HepG2 (cell line): ENCODE data around the gene JPT2. TPM values are rescaled to one million over a fixed set of nuclear protein-coding genes. Genes with fewer than 3 reads are reported as not detected.

Source experiments
- BRD4 ChIP-seq: sonication (generic); formaldehyde crosslinking; IDR thresholded peaks from 2 replicates; pipeline ENCODE4 v1.4.0; 2020; ENCODE audit warnings: missing genetic modification reagents
- KDM6A ChIP-seq: IDR thresholded peaks from 2 replicates; pipeline ENCODE4 v1.6.1; 2016; ENCODE audit warnings: low read depth
- MEF2D ChIP-seq: sonication (generic); formaldehyde crosslinking; IDR thresholded peaks from 2 replicates; pipeline ENCODE4 v1.5.1; 2020; ENCODE audit warnings: mild to moderate bottlenecking, missing genetic modification reagents
- MIXL1 ChIP-seq: IDR thresholded peaks from 2 replicates; pipeline ENCODE4 v1.6.1; 2016
- NPAS2 ChIP-seq: sonication (generic); formaldehyde crosslinking; IDR thresholded peaks from 2 replicates; pipeline ENCODE4 v1.8.0; 2022; ENCODE audit warnings: mild to moderate bottlenecking, missing genetic modification reagents, borderline replicate concordance
- NR2C2 ChIP-seq: sonication (generic); formaldehyde crosslinking; IDR thresholded peaks from 2 replicates; pipeline ENCODE4 v1.4.0; 2020; ENCODE audit warnings: missing genetic modification reagents, mild to moderate bottlenecking, moderate library complexity, borderline replicate concordance
- NRL ChIP-seq: sonication (generic); formaldehyde crosslinking; IDR thresholded peaks from 2 replicates; pipeline ENCODE4 v1.5.0; 2020; ENCODE audit warnings: missing genetic modification reagents, mild to moderate bottlenecking, moderate library complexity, borderline replicate concordance
- SMC3 ChIP-seq: IDR thresholded peaks from 2 replicates; pipeline ENCODE4 v1.6.1; 2011; ENCODE audit warnings: low read length, improper control_type of control experiment
- U2AF1 ChIP-seq: fragments of 200-400 bp; formaldehyde crosslinking; optimal IDR thresholded peaks from 2 replicates; pipeline ENCODE3; 2017; ENCODE audit warnings: mild to moderate bottlenecking, low read depth, low read length
- ZMAT3 ChIP-seq: sonication (generic); formaldehyde crosslinking; conservative IDR thresholded peaks from 2 replicates; pipeline ENCODE4 v1.7.0; 2021; ENCODE audit warnings: missing genetic modification reagents
- polyA plus RNA-seq, 8 experiments: library from polyadenylated mRNA; depleted of rRNA in 3 of 8; stranded (reverse) in 7 of 8; unstranded in 1 of 8; fragments of >200 nt; fragmentation: Illumina TruSeq in 4 of 8; extraction: Trizol in 4 of 8; gene quantifications; 2 replicates each; pipeline versions ENCODE4 v1.2.1 to v1.2.3, GENCODE V29; 2011 to 2016; ENCODE audit warnings: low read depth in 4 of 8, missing spikeins in 1 of 8, mixed read lengths in 1 of 8; ENCODE audit not compliant: insufficient read depth in 1 of 8
- total RNA-seq, 5 experiments: library from RNA; depleted of rRNA; stranded (reverse); fragments of >200 nt; fragmentation: Illumina TruSeq; extraction: Trizol; gene quantifications; 2 replicates each; pipeline ENCODE4 v1.2.3, GENCODE V29; 2016; ENCODE audit warnings: low read depth in 1 of 5
- TF ChIP-seq, protein P1 (sequence below), 2 experiments: sonication (generic) in 1 of 2; formaldehyde crosslinking in 1 of 2; IDR thresholded peaks; 2 replicates each; pipeline versions ENCODE4 v1.5.1 to v1.6.1; 2011 to 2020; ENCODE audit warnings: borderline replicate concordance in 1 of 2, low read depth in 1 of 2, low read length in 1 of 2, mild to moderate bottlenecking in 1 of 2, missing genetic modification reagents in 1 of 2, moderate library complexity in 1 of 2
- TF ChIP-seq, protein P2 (sequence below): IDR thresholded peaks from 2 replicates; pipeline ENCODE4 v1.4.0; 2020; ENCODE audit warnings: mild to moderate bottlenecking, missing genetic modification reagents
- TF ChIP-seq, protein P3 (sequence below): sonication (generic); formaldehyde crosslinking; IDR thresholded peaks from one replicate; pipeline ENCODE4 v1.5.1; 2020; ENCODE audit warnings: mild to moderate bottlenecking, missing genetic modification reagents; ENCODE audit errors: not compliant biosample characterization
- TF ChIP-seq, protein P4 (sequence below): sonication (generic); formaldehyde crosslinking; IDR thresholded peaks from 2 replicates; pipeline ENCODE4 v1.5.0; 2020; ENCODE audit warnings: mild to moderate bottlenecking, missing genetic modification reagents

JPT2 gene
- total and polyA plus RNA-seq, 2 of the 13 experiments (the other 11 are each of a cell fraction or from before 2014, with no cell fraction given) = 53.5 to 89.4 TPM

DNA sequence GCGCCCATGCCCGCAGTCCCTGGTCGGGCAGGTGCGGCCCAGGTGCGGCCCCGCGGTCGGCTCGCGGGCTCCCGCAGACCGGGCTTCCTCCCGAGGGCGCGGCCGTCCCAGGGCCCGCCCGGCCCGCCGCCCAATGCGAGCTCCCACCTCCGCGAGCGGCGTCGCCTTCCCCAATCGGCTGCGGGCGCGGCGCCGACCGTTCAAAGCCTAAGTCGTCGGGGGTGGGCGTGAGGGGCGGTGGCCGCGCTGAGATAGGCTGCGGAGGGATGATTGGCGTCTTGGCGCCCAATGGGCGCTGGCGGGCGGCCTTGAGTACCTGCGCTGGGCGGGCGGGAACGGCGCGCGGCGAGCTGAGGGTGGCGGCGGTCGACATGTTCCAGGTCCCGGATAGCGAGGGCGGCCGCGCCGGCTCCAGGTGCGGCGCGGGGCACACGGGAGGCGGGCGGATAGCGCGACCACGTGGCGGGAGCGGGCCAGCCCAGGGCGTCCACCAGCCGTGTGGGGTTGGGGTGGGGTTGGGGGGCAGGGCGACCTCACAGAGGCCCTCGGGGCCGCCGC is at the start of gene JPT2 (continued):
- TF ChIP-seq NR2C2 (CRISPR knock-in tag) (peak; percentile 23; the same call in 1 of the 2 replicates), MEF2D (CRISPR knock-in tag) (no peak), U2AF1 (no peak), SMC3 (no peak), BRD4 (CRISPR knock-in tag) (no peak), KDM6A (no peak), NRL (CRISPR knock-in tag) (no peak), NPAS2 (CRISPR knock-in tag) (no peak), ZMAT3 (CRISPR knock-in tag) (no peak), MIXL1 (CRISPR knock-in tag) (no peak)
- TF ChIP-seq, protein P1, sequence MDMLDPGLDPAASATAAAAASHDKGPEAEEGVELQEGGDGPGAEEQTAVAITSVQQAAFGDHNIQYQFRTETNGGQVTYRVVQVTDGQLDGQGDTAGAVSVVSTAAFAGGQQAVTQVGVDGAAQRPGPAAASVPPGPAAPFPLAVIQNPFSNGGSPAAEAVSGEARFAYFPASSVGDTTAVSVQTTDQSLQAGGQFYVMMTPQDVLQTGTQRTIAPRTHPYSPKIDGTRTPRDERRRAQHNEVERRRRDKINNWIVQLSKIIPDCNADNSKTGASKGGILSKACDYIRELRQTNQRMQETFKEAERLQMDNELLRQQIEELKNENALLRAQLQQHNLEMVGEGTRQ (IDR thresholded peaks at IDR 0.05; ENCODE audit: low read depth, low read length) = no peak
- TF ChIP-seq, protein P1 (CRISPR knock-in tag; IDR thresholded peaks at IDR 0.05; ENCODE audit: borderline replicate concordance) = no peak
- TF ChIP-seq, protein P2, sequence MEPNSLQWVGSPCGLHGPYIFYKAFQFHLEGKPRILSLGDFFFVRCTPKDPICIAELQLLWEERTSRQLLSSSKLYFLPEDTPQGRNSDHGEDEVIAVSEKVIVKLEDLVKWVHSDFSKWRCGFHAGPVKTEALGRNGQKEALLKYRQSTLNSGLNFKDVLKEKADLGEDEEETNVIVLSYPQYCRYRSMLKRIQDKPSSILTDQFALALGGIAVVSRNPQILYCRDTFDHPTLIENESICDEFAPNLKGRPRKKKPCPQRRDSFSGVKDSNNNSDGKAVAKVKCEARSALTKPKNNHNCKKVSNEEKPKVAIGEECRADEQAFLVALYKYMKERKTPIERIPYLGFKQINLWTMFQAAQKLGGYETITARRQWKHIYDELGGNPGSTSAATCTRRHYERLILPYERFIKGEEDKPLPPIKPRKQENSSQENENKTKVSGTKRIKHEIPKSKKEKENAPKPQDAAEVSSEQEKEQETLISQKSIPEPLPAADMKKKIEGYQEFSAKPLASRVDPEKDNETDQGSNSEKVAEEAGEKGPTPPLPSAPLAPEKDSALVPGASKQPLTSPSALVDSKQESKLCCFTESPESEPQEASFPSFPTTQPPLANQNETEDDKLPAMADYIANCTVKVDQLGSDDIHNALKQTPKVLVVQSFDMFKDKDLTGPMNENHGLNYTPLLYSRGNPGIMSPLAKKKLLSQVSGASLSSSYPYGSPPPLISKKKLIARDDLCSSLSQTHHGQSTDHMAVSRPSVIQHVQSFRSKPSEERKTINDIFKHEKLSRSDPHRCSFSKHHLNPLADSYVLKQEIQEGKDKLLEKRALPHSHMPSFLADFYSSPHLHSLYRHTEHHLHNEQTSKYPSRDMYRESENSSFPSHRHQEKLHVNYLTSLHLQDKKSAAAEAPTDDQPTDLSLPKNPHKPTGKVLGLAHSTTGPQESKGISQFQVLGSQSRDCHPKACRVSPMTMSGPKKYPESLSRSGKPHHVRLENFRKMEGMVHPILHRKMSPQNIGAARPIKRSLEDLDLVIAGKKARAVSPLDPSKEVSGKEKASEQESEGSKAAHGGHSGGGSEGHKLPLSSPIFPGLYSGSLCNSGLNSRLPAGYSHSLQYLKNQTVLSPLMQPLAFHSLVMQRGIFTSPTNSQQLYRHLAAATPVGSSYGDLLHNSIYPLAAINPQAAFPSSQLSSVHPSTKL (CRISPR knock-in tag) = no peak
- TF ChIP-seq, protein P3, sequence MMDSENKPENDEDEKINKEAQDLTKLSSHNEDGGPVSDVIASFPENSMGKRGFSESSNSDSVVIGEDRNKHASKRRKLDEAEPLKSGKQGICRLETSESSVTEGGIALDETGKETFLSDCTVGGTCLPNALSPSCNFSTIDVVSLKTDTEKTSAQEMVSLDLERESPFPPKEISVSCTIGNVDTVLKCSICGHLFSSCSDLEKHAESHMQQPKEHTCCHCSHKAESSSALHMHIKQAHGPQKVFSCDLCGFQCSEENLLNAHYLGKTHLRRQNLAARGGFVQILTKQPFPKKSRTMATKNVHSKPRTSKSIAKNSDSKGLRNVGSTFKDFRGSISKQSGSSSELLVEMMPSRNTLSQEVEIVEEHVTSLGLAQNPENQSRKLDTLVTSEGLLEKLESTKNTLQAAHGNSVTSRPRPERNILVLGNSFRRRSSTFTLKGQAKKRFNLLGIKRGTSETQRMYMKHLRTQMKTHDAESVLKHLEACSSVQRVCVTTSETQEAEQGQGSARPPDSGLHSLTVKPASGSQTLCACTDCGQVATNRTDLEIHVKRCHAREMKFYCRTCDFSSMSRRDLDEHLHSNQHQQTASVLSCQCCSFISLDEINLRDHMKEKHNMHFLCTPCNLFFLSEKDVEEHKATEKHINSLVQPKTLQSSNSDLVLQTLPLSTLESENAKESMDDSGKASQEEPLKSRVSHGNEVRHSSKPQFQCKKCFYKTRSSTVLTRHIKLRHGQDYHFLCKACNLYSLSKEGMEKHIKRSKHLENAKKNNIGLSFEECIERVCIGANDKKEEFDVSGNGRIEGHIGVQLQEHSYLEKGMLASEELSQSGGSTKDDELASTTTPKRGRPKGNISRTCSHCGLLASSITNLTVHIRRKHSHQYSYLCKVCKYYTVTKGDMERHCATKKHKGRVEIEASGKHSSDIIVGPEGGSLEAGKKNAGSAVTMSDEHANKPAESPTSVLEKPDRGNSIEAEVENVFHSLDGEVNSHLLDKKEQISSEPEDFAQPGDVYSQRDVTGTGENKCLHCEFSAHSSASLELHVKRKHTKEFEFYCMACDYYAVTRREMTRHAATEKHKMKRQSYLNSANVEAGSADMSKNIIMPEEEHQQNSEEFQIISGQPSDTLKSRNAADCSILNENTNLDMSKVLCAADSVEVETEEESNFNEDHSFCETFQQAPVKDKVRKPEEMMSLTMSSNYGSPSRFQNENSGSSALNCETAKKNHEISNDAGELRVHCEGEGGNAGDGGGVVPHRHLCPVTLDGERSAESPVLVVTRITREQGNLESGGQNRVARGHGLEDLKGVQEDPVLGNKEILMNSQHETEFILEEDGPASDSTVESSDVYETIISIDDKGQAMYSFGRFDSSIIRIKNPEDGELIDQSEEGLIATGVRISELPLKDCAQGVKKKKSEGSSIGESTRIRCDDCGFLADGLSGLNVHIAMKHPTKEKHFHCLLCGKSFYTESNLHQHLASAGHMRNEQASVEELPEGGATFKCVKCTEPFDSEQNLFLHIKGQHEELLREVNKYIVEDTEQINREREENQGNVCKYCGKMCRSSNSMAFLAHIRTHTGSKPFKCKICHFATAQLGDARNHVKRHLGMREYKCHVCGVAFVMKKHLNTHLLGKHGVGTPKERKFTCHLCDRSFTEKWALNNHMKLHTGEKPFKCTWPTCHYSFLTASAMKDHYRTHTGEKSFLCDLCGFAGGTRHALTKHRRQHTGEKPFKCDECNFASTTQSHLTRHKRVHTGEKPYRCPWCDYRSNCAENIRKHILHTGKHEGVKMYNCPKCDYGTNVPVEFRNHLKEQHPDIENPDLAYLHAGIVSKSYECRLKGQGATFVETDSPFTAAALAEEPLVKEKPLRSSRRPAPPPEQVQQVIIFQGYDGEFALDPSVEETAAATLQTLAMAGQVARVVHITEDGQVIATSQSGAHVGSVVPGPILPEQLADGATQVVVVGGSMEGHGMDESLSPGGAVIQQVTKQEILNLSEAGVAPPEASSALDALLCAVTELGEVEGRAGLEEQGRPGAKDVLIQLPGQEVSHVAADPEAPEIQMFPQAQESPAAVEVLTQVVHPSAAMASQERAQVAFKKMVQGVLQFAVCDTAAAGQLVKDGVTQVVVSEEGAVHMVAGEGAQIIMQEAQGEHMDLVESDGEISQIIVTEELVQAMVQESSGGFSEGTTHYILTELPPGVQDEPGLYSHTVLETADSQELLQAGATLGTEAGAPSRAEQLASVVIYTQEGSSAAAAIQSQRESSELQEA (CRISPR knock-in tag) = no peak
- TF ChIP-seq, protein P4, sequence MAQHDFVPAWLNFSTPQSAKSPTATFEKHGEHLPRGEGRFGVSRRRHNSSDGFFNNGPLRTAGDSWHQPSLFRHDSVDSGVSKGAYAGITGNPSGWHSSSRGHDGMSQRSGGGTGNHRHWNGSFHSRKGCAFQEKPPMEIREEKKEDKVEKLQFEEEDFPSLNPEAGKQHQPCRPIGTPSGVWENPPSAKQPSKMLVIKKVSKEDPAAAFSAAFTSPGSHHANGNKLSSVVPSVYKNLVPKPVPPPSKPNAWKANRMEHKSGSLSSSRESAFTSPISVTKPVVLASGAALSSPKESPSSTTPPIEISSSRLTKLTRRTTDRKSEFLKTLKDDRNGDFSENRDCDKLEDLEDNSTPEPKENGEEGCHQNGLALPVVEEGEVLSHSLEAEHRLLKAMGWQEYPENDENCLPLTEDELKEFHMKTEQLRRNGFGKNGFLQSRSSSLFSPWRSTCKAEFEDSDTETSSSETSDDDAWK (CRISPR knock-in tag) = no peak
